HG03469 (cell line): ENCODE data around the gene ACSL3.
"Not testable (repeated sequence)": the region's sequence is repeated elsewhere in the genome, so short reads cannot be mapped to it uniquely, and the experiment has no call there.

Experiments
- ATAC-seq: cut with Tn5 transposase; IDR thresholded peaks from one replicate; pipeline ENCODE4 v1.9.1; 2021; ENCODE audit warnings: mild to moderate bottlenecking, moderate library complexity, moderate number of reproducible peaks; ENCODE audit not compliant: unreplicated experiment

Gene ACSL3

DNA sequence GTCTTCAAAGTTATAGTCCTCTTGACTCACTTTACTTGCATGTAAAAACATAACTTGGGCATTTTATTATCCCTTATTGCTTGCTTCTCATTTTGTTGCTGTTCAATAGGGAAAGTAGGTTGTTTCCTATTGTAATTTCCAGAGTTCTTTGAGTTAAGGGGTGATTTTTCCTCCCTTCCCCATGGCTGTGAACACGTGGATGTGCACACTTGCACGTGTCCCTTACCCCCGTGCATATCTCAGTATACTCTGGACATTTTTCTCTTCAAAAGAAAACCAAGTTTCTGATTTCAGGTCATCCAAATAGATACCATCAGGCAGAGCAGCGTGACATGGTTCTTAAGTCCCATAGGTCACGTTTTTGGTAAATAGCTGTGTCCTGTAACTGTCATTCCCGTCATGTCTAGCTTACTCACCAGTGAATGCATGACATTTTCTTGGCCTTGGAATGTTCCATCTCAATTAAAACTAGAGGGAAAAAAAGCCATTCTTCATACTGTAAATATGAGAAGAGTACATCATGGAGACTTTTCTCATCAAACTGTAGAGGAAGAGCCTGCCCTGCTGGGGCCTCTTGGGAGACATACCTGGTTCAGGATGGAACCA lies 107.8 kb downstream of the ACSL3 start:
- ATAC-seq: no peak

GRCh38 chr2:222969491-222969890 lies 108.7 kb downstream of the ACSL3 start:
- no peak for ATAC-seq

DNA sequence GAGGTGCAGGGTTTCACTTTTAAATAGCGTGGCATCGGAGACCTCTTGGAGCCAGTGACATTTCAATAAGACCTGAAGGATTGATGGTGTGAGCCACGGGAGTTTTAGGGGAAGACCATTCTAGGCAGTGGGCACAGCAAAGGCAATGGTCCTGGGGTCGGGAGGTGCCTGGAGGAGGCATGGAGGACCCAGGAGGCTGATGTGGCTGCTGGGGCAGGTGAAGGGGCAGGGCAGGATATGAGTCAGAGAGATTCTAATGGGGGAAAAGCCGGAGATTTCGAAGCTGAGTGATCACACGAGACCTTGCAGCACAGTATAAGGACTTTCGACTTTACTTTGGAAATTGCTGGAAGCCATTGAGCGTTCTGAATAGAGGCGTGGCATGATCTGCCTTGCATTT lies 111.6 kb downstream of the ACSL3 start:
- ATAC-seq: no peak

- ATAC-seq: no peak
Observed at GRCh38 chr2:222973237-222973636, 112.4 kb downstream of the ACSL3 start.

DNA sequence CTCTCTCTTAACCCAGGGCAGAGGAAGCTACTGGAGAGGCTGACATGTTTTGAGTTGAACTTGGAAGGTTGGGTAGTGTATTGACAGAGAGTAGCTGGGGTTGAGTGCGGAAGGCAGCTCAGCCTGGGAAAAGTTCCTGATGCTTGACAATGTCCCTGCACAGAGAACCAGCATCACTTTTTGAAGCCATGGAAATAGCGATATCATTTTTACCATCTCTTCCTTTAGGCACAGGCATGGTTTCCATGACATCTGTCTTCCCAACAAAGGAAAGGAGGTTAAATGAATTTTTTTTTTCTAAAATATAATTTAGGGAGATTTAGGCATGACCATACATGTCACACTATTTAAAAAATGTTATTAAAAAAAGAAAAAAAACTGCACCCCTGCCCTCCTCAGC lies 112.9 kb downstream of the ACSL3 start:
- ATAC-seq: no peak

DNA sequence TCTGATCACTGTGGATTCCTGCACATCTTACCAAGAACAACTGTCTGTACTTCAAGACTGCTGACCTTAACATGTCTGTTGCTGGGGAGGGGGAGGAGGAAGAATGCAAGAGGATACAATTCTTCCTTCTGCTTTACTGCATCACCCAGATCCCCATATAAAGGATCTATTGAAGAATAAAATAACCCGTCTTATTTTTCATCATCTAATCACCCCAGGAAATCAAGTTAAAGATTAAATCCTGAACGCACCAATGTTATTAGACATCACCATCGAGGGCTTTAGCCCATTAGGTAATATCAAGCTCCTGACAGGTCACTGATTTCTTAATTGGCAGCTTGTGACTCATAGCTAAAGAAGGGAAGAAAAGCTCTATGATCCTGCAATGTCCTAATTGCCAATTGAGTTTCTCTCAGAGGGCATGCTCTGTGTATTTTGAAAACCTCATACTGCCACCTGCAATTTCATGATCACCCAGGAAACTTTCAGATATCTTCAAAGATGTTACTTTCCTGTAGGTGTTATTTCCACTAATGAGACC lies 115.8 kb downstream of the ACSL3 start:
- no peak for ATAC-seq

- no peak for ATAC-seq
Observed at GRCh38 chr2:222977121-222977520, 116.3 kb downstream of the ACSL3 start.

GRCh38 chr2:222978850-222979249 lies 118.0 kb downstream of the ACSL3 start:
- ATAC-seq: no peak

DNA sequence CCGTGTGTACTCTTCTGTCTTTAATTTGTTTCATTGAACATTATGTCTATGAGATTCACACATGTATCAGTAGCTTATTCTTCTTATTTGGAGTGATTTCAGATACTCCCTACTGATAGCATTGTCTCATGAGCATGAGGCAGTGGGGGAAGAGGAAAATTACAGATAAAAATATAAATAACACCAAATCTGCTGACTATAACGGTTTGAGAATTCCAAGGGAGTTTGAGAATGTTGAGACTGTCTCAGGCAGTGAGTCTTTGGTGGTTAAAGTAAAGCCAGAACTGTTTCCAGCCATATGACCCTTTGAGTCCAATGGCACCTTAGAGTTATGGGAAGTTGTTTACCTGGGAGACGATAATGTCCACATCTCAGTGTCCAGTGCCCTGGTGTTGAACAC lies 118.6 kb downstream of the ACSL3 start:
- no peak for ATAC-seq

DNA sequence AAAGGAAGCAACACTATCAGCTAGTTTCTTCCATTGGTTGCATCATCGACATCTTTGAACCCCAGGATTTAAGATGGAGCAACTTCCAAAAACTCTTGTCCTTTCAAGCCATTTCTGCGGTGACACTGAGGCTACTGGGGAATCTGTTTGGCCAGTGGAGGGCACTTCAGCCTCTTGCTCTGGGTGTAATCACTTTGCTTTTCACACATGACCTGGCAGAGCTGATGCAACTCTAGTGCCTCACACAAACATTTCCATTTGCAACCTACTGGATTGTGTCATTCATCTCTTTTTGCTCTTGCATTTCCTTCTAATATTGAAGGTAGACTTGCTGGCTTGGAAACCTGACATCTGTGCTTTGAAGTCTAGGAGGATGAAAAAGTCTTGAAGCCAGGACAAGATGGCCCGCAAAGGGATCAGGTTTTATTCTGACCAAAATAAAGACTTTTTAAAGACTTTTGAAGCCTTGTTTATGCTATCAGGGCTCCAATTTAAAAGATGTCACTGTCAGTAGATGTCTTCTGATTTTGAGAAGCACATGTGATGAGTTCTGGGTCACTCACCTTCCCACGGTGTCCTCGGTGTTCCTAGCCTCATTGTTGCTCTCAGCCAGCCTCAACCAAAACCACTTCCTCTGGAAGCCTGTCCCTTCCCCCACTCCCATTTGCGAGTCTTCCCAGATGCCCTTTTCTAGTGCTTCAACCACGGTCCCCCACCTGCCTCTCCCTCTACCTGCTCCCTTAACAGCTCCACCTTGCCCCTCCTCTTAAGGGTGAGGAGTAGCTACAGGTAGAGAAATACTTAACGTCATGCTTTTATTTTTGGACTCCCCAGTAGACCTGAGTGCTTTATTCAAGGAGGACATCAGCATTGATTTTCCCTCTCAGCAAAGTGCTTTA lies 121.4 kb downstream of the ACSL3 start:
- no peak for ATAC-seq

- ATAC-seq: no peak
Observed at GRCh38 chr2:222982909-222983265, 122.1 kb downstream of the ACSL3 start.

DNA sequence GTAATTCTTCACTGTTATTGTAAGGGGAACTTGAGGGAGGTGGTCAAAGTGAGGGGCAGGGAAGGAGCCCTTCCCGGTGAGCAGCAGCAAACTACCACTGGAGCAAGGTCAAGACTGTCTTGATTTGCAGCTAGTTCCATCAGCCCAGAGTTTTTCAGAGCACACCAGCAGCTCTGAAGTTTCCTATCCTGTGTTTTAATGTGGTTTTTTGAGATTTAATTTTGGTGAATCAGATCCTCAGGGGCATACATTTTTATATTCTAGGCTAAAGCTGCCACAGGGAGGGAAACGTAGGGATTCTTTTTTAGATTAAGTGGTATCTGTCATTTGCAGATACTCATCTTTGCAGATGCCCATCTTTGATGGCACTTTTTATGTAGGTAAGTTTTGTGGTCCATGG lies 124.1 kb downstream of the ACSL3 start:
- ATAC-seq: no peak

- ATAC-seq: no peak
Observed at GRCh38 chr2:222989431-222989830, 128.6 kb downstream of the ACSL3 start.

GRCh38 chr2:222990206-222990605 lies 129.4 kb downstream of the ACSL3 start:
- ATAC-seq: not testable (repeated sequence)

DNA sequence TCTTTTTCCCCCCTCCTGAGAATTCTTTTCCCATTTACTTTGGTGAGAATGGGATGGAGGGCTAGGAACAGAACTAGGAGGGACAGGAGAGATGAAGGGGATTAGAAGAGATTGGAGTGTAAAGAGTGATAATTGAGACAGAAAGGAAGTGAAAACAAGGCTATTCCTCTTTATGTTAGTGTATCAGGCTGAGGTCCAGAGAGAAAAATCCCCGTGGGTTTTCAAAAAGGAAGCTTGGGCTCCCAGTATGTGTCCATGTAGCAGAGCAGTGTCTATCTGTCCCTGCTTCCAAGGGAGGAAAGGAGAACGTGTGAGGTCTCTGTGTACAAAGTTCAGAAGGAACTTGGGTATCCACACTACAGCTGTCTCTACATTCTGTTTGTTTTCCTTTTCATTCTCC lies 131.3 kb downstream of the ACSL3 start:
- ATAC-seq: no peak
